MCF 10A (cell line): ENCODE measurements around the gene LDLRAD4. TPM values are rescaled to one million over a fixed set of nuclear protein-coding genes. Genes with fewer than 3 reads are reported as not detected.

Source experiments
- BruUV-seq: library from RNA; stranded (reverse); fragments of 400-500 nt; replicated peaks from 2 replicates; lab custom pipeline; 2021; lab: Mats Ljungman, UMichigan
- CTCF ChIA-PET: fragments of 300-600 bp; sonication (Branson Sonifier 250); formaldehyde crosslinking; extraction: SDS; loops from one replicate; lab custom pipeline; 2021; ENCODE audit warnings: antibody characterized with exemption, inconsistent platforms; lab: Yijun Ruan, JAX
- POLR2A ChIA-PET: fragments of 300-600, 350-650 bp; sonication (Branson Sonifier 250); formaldehyde crosslinking; extraction: SDS; loops from one replicate; lab custom pipeline; 2020; ENCODE audit warnings: antibody characterized with exemption, inconsistent platforms; lab: Yijun Ruan, JAX
- DNase-seq: peaks from one replicate; pipeline ENCODE4 v3.0.0-alpha.2; 2018; ENCODE audit not compliant: unreplicated experiment
- H3K27ac Mint-ChIP-seq: one replicate; pipeline ENCODE4 v1.8.0; 2022; ENCODE audit warnings: mild to moderate bottlenecking, low read depth, mixed read lengths; ENCODE audit not compliant: unreplicated experiment
- H3K27me3 Mint-ChIP-seq: one replicate; pipeline ENCODE4 v1.8.0; 2022; ENCODE audit warnings: mixed read lengths; ENCODE audit not compliant: insufficient read depth, unreplicated experiment
- H3K36me3 Mint-ChIP-seq: one replicate; pipeline ENCODE4 v1.8.0; 2022; ENCODE audit warnings: mild to moderate bottlenecking, moderate library complexity, mixed read lengths; ENCODE audit not compliant: insufficient read depth, unreplicated experiment
- H3K4me1 Mint-ChIP-seq: one replicate; pipeline ENCODE4 v1.8.0; 2022; ENCODE audit warnings: mixed read lengths; ENCODE audit not compliant: insufficient read depth, unreplicated experiment
- H3K4me3 Mint-ChIP-seq: one replicate; pipeline ENCODE4 v1.8.0; 2022; ENCODE audit warnings: mild to moderate bottlenecking, moderate library complexity, mixed read lengths; ENCODE audit not compliant: unreplicated experiment
- H3K9me3 Mint-ChIP-seq: one replicate; pipeline ENCODE4 v1.8.0; 2022; ENCODE audit warnings: mixed read lengths; ENCODE audit not compliant: unreplicated experiment
- intact Hi-C: fragments of 100-400 bp; cut with micrococcal nuclease; formaldehyde crosslinking; loops from 2 replicates; pipeline ENCODE4 v1.14.1; 2022
- total RNA-seq: library from RNA; stranded (reverse); gene quantifications from 2 replicates; pipeline ENCODE4 v1.2.3, GENCODE V29; 2022
- TF ChIP-seq, protein P1 (sequence below): fragments of 200-600 bp; IDR thresholded peaks from one replicate; pipeline ENCODE4 v1.8.0; 2022; ENCODE audit warnings: antibody characterized with exemption, mild to moderate bottlenecking; ENCODE audit not compliant: unreplicated experiment

The LDLRAD4 gene
- total RNA-seq, 1 experiment from 2014 or later: not detected

DNA sequence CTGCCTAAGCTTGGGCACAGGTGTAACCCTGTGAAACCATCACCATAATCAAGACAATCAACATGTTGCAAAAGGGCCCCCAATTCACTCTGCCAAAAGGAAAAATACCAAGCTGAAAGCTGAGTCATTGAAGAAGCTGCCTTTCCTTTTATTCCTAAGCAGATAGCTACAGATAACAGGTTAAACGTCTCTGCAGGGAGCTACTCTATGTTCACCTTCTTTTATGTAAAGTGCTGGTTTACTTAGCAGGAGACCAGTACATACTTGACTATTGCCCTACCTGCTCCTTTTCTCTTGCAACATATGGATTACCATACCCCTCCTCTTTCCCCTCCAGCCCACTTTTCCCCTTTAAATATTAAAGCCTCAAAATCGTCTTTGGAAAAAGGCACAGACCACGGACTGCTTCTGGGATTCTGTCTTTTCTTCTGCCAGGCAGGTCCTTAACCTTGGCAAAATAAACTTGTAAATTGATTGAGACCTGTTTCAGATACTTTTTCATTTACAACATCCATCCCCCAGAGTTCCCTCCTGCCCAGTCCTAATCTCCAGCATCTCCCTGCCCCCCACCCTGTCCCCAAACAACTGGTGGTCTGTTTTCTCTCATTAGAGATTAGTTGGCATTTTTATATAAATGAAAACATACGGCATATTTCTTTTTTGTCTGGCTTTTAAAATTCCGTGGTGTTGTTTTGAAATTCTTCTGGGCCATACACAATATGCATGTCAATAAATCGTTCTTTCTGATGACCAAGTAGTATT is 37.8 kb upstream of the LDLRAD4 start:
- TF ChIP-seq, protein P1, sequence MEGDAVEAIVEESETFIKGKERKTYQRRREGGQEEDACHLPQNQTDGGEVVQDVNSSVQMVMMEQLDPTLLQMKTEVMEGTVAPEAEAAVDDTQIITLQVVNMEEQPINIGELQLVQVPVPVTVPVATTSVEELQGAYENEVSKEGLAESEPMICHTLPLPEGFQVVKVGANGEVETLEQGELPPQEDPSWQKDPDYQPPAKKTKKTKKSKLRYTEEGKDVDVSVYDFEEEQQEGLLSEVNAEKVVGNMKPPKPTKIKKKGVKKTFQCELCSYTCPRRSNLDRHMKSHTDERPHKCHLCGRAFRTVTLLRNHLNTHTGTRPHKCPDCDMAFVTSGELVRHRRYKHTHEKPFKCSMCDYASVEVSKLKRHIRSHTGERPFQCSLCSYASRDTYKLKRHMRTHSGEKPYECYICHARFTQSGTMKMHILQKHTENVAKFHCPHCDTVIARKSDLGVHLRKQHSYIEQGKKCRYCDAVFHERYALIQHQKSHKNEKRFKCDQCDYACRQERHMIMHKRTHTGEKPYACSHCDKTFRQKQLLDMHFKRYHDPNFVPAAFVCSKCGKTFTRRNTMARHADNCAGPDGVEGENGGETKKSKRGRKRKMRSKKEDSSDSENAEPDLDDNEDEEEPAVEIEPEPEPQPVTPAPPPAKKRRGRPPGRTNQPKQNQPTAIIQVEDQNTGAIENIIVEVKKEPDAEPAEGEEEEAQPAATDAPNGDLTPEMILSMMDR: no peak
- Mint-ChIP-seq H3K4me3 (no peak overlapping the region), H3K4me1 (no peaks in the 10 kb centered on the region), H3K27ac (no peak overlapping the region), H3K27me3 (no peaks in the 10 kb centered on the region), H3K36me3 (no peaks in the 10 kb centered on the region), H3K9me3 (no peaks in the 10 kb centered on the region)
- intact Hi-C loops: no loop called here
- DNase-seq: no peak
- BruUV-seq: no TSS peak
- ChIA-PET POLR2A (interaction anchor here (0.6 kb wide), 1 partner anchor 191 kb away, joined by 3 read pairs; no protein-coding TSS in a partner anchor), CTCF (interaction anchor here (0.6 to 2.1 kb wide), 4 partner anchors 9 to 40 kb away, joined by 3 to 7 read pairs (median 4); no protein-coding TSS in a partner anchor)

DNA sequence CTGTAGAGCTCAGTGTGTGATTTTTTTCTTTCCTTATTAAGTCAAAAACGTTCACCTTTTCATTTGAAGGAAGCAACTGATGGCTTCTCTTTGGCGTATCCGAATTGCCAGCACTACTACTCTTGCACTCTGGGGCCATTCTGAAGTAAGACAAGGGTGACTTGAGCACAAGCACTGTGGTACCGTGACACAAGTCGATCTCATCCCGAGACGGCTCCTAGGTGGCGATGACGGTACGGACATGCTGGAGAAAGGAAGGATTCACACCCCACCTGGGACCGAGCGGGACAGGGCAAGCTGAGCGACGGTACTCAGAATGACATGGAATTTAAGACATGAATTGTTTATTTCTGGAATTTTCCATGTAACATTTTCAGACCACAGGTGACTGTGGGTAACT is 36.8 kb upstream of the LDLRAD4 start:
- Mint-ChIP-seq H3K27ac (no peak overlapping the region), H3K36me3 (no peaks in the 10 kb centered on the region), H3K4me1 (no peaks in the 10 kb centered on the region), H3K9me3 (no peaks in the 10 kb centered on the region), H3K27me3 (no peaks in the 10 kb centered on the region), H3K4me3 (no peak overlapping the region)
- no peak for DNase-seq
- ChIA-PET CTCF (interaction anchor here (1.1 kb wide), 1 partner anchor 8 kb away, joined by 3 read pairs; no protein-coding TSS in a partner anchor), POLR2A (no interaction called here)
- BruUV-seq: no TSS peak
- intact Hi-C loops: no loop called here
- TF ChIP-seq, protein P1: no peak

DNA sequence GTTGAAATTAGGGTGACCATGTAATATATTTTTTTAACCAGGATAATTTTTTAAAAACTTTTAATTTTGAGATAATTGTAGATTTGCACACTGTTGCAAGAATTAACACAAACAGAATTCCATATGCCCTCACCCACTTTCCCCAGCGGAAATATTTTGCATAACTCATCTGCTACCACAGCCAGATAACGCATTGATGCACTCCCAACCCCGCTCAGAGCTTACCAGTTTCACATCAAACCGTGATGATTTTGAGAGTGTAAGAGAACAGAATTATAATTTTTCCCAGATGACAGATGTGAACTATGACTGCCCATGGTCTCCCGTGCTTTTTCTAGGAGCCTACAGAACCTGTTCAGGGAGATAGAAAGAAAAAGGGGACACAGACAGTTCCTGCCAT is 35.2 kb upstream of the LDLRAD4 start:
- CTCF ChIA-PET: interaction anchor here (0.8 kb wide), 1 partner anchor 53 kb away, joined by 3 read pairs; no protein-coding TSS in a partner anchor
- DNase-seq: no peak

DNA sequence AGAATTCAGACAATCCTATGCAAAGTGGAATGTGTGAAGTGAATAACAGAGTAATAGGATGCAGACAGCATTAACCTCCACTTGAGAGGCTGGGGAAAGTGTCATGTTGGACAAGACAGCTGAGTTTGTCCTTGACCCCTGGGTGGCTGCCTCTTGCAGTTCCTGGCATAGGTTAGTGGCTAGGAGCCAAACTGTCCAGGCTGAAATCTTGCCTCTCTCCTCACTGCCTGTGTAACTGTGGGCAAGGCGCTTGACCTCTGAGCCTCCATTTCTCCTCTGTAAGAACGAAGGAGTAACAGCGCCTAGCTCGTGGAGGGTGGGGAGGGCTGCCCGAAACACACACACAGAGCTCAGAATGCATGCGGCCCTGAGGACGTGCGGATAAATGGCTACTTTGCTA is 34.8 kb upstream of the LDLRAD4 start:
- BruUV-seq: no TSS peak
- Mint-ChIP-seq H3K27ac (no peak overlapping the region), H3K36me3 (no peaks in the 10 kb centered on the region), H3K4me1 (no peaks in the 10 kb centered on the region), H3K4me3 (no peak overlapping the region), H3K9me3 (no peaks in the 10 kb centered on the region), H3K27me3 (peaks cover 13% of the 10 kb centered on the region)
- CTCF ChIA-PET: interaction anchor here (0.8 kb wide), 1 partner anchor 53 kb away, joined by 3 read pairs; no protein-coding TSS in a partner anchor
- intact Hi-C loops: no loop called here
- POLR2A ChIA-PET: no interaction called here
- DNase-seq: no peak
- TF ChIP-seq, protein P1: no peak

More for the DNA sequence above, 35.2 kb upstream of the LDLRAD4 start:
- H3K4me1 Mint-ChIP-seq: no peaks in the 10 kb centered on the region
- H3K27ac Mint-ChIP-seq: no peak overlapping the region
- POLR2A ChIA-PET: no interaction called here
- peaks cover 11% of the 10 kb centered on the region for H3K27me3 Mint-ChIP-seq
- no peak overlapping the region for H3K4me3 Mint-ChIP-seq
- no TSS peak for BruUV-seq
- TF ChIP-seq, protein P1: no peak
- intact Hi-C loops: no loop called here
- no peaks in the 10 kb centered on the region for H3K9me3 Mint-ChIP-seq
- no peaks in the 10 kb centered on the region for H3K36me3 Mint-ChIP-seq
